ENCODE data around the gene HMGA1.
"Not testable (repeated sequence)": the region's sequence is repeated elsewhere in the genome, so short reads cannot be mapped to it uniquely, and the experiment has no call there.

HMGA1 gene

DNA sequence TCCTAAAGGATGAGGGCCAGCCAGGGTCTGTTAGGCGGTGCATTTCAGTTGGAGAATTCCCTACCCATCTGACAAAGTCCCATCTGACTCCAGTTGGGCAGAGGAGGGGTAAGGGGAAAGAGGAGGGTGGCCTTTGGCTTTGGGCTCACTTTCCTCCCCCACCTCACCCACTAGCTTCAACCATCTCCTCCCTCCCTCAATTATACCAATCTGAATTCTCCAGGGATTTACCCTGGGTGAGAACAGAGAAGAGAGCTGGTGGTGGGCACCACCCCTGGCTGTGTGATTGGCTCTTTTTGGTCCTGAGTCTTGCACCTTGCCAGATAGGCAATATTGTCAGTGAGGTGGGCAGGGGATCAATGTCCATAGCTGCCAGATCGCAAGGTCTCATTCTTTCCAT is 3.2 kb downstream of the HMGA1 start:
- DNase-seq, result no peak

DNA sequence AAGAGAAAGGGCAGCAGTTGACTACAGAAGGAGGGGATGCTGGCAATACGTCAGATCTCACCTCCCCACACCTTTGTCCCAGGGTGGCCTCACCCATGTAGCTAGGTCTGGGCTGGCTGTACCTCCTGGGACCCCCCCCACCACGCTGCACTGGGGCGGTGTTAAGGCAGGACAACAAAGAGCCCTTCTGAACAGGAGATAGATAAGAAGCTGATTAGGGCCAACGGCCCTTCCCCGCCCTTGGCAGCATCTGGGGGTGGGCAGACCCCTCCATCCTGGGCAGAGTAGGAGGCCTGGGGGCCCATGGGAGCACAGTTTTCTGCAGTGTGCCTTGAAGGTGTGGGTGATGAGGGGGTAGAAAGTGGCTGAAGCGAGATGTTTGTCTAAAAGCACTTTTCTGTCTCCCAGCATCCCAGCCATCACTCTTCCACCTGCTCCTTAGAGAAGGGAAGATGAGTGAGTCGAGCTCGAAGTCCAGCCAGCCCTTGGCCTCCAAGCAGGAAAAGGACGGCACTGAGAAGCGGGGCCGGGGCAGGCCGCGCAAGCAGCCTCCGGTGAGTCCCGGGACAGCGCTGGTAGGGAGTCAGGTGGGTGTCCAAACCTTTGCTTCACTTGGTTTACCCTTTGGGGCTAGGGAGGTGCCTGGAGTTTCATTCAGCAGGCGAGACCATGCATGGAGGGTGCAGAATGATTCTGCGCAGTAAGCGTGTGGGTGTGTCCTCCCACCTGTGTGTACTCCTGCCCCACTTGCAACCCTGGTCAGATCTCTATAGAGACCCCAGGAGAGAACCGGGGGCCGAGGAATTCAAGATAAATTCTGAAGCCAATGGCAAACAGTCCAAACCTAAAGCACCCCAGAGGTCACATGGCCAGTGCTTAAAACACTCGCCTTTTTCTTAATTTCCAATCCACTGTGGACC is 3.9 kb downstream of the HMGA1 start:
- no peak for DNase-seq

DNA sequence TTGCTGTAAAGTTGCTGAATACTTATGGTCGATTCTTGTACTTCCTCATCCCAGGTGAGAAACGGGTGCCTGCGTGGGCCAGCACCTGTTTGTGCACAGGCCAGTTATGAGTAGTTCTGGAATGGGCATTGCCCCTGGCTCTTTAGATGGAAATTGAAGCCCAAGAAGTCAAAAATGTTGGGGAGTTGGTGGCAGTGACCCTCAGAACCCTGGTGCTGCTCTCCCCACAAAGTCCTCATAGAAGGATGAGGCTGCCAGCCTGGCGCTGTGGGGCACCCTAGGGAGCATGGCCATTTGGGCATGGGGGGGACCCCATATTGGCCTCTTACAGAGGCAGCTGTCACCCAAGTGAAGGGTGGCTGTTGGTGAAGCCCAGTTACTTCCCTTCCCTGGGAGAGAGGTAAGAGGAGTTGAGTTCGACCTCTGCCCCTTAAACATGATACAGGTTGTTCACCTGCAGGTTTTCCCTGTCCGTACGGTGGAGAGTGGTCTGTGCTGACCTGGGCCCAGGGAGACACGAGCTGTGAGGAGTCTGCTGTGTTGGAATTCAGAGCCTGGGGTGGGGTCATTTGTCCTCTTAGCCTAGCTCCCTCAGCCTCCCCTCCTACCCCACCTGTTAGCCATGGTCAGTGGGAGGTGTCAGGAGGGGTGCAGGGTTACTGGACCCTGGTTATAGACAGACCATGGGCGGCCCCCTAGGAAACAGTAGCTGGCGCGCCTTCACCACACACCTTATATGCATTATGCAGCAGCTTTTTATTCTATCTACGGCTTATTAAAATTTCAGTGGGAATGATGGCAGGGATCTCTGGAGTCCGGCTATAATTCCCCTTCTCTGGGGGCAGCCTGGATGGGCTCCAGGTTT is 4.9 kb downstream of the HMGA1 start:
- no peak for DNase-seq

DNA sequence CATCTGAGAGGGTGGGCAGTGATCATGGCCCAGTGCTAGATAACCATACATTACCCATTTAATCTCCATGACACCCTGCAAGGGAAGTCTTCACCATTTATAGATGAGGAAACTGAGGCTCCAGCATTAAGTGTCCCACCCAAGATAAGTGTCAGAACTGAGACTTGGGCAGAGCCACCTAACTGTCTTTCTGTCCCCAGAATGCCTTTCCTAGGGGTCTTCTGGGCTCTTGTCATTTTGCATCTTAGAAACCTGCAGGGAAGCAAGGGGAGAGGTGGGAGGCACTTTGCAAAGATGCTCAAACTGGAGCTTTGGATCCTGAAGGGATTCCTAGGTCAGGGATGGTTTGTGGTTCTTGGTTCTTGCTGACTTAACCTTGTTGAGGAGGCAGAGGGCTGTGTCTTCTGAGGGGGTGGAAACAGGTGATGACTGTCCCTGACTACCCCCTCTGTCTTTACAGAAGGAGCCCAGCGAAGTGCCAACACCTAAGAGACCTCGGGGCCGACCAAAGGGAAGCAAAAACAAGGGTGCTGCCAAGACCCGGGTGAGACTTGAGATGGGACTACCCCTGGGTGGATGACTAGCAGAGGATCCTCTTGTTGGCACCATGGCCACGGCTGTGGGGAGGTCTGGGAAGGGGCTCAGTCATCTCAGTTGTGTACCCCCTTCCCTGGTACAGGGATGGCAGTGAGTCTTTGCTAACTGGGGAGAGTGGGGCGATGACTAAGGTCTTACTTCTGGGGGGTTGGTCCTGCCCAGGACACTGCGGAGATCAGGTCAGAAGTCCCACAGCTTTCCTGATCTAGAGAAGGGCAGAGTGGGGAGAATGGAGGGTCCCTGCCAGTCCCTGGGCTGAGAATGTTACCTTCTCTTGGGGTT is 5.8 kb downstream of the HMGA1 start:
- no peak for DNase-seq

DNA sequence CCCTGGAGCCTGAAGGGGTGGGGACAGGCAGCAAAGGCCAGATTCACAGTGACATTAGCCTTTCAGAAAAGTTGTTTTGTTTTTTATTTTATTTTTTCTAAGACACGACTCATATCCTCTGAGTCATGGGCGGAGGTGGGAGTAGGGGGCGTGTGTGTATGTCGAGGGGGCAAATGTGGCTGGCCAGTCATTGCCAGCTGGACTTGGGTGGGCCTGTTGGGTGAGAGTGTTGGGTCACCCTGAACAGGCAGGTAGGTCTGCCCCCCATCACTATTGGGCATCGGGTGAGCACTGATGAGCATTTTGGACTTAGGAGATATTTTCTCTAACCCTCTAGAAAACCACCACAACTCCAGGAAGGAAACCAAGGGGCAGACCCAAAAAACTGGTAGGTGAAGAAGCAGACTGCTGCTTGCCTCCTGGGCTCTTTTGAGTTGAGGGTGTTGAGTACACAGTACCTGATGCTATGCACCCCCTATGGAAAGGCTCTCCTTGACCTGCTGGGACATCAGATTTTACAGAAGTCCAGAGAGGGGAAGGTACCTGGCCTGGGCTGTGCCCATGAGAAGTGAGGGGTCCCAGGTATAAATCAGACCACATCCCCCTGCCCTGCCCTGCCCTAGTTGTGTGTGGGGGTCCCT is 6.6 kb downstream of the HMGA1 start:
- no peak for DNase-seq

DNA sequence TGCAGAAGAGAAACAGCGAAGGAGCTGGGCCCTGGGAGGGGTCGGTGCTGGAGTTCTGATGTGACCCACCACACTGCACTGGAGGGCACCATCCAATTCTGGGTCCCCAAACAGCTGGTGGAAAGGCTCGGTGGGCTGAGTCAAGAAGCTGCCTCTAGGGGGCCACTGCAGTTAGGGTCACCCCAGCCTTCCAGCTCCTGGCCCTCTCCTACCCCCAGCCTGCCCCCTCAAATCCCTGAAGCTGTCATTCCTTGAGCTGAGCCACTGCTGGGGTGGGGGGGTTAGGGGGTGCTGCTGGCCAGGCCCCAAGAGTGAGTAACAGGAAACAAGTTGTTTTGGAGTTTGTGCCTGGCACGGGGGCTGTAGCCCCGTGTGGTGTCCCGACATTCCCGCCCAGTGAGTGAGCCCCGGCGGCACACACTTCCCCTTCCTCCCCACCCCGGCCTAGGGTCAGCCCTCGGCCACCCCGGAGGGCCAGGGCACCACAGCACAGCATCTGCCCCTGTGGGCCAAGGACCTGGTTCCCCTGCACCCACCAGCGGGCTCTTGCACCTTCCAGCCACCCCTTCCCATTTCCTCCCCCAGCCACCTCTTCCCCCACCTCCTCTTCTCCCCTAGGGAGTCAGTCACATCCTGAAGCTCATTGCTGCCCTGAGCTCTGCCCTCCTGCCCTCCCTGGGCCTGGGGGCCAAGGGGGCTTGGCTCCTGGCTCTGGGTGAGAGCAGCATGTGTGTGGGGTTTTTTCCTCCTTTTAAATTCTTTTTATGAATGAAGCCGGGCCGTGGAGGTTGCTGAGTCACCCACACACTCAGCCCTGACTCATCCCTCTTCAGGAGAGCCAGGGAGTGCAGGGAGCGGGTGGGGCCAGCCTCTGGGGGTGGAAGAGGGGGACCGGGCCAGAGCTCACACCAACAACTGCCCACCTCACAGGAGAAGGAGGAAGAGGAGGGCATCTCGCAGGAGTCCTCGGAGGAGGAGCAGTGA is 7.5 kb downstream of the HMGA1 start:
- DNase-seq, result peak in 22 of 56 donors; percentile 15 to 73 (median 41)

DNA sequence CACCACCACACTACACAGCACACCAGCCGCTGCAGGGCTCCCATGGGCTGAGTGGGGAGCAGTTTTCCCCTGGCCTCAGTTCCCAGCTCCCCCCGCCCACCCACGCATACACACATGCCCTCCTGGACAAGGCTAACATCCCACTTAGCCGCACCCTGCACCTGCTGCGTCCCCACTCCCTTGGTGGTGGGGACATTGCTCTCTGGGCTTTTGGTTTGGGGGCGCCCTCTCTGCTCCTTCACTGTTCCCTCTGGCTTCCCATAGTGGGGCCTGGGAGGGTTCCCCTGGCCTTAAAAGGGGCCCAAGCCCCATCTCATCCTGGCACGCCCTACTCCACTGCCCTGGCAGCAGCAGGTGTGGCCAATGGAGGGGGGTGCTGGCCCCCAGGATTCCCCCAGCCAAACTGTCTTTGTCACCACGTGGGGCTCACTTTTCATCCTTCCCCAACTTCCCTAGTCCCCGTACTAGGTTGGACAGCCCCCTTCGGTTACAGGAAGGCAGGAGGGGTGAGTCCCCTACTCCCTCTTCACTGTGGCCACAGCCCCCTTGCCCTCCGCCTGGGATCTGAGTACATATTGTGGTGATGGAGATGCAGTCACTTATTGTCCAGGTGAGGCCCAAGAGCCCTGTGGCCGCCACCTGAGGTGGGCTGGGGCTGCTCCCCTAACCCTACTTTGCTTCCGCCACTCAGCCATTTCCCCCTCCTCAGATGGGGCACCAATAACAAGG is 8.5 kb downstream of the HMGA1 start:
- DNase-seq, result not testable (repeated sequence)

DNA sequence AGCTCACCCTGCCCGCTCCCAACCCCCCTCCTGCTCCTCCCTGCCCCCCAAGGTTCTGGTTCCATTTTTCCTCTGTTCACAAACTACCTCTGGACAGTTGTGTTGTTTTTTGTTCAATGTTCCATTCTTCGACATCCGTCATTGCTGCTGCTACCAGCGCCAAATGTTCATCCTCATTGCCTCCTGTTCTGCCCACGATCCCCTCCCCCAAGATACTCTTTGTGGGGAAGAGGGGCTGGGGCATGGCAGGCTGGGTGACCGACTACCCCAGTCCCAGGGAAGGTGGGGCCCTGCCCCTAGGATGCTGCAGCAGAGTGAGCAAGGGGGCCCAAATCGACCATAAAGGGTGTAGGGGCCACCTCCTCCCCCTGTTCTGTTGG is 9.1 kb downstream of the HMGA1 start:
- DNase-seq, result not testable (repeated sequence)

DNA sequence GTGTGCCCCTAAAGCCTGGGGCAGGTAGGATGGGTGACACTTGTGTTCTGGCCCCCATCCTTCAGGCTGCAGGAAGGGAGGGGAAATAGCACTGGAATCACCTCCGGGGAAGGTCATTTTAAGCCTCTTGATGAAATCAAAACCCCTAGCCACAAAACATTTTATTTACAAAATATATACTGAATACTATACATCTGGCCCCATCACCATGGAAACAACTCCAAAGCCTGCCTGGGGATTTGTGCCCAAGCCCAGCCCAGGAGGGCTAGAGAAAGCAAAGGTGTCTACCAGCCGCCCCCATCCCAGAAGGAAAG is 9.5 kb downstream of the HMGA1 start:
- no peak for DNase-seq

DNA sequence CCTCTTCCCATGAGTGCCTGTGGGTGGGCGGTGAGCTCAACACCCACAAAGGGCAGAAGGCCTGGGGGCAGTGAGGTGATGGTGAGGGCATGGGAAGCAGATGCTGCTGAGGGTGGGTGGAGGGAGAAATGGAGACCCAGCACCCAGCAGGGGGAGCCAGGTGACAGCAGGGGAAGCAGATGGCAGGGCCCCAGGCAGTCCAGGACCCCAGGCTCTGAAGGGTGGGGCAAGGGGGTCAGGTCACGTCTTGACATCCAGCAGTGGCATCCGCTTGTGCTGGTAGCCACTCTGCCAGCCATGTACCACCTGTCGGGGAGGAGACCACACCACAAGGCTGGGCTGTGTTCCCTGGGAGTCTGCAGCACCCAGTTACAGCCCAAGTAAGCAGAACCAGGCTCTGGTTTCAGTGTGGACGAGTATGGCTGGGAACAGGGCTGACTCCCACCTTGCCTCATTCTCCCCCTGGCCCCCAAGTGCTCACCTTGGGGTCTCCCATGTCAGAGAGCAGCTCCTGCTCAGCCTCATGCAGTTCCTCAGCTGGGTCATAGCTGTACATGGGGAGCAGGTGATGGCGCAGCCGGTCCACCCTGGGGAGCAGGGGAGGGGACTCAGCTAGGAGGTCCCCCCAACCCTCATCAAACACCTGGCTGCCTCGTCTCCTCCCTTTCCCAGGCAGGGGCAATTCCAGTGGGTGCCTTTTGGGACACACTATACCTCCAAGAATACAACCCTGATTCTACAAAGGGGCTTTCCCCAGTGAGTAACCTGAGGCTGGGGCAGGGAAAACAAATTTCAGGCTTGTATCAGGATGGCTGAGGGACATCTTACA is 10.1 kb downstream of the HMGA1 start:
- peak in 4 of 56 donors; percentile 17 to 34 (median 21) for DNase-seq

DNA sequence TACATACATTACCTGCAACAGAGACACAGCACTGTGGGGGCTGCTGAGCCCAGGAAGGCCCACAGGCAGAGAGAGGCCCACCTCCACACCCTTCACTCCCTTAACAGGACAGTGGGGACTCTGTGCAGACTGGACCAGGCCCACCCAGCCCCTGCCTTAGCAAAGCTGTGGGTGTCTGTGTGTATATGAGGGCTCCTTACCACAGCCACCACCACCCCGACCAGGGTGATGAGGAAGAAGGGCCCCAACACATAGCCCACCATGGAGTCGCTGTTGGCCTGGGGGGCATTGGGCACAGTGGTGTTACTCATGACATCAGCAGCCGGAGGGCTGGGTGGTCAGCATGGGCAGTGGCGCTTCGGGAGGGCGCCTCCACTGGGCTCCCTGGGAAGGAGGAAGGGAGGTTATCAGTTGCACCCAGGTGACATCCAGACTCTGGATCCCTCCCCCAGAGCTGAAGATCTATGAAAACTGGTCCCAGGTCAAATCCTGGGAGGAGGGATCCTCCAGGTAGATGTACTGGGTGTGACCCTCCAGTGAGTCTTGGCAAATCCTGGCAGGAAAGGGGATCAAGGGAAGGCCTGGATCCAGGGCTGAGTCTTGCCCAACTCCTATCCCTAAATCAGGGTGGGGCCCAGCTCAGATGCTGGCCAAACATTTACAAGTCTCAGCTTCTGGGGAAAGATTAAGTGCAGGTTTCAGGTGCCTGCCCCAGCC is 11.0 kb downstream of the HMGA1 start:
- no peak for DNase-seq

DNA sequence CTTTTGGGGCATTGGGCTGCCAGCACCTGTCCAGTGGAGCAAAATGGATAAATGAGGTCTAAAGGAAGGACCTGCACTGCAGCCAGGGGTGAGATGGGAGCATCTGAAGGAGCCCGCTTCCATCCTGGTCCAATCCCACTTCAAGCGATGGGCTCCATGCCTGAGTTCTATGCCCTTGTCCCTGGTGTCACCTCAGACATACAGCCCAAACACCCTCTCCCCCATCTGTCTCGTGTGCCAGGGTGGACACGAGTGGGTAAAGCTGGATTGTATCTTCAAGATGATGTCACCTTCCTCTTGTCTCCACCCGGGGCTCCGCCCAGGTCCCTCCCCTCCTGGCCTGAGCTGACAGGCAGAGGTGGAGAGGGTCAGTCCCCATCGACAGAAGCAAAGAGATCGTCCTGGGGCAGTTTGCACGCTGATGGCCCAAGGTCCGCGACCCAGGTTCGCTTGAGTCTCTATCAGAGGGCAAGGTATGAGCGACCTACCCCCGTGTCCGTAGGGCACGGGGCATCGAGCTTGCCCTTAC is 11.6 kb downstream of the HMGA1 start:
- DNase-seq, result peak in 19 of 56 donors; percentile 27 to 81 (median 50)

DNA sequence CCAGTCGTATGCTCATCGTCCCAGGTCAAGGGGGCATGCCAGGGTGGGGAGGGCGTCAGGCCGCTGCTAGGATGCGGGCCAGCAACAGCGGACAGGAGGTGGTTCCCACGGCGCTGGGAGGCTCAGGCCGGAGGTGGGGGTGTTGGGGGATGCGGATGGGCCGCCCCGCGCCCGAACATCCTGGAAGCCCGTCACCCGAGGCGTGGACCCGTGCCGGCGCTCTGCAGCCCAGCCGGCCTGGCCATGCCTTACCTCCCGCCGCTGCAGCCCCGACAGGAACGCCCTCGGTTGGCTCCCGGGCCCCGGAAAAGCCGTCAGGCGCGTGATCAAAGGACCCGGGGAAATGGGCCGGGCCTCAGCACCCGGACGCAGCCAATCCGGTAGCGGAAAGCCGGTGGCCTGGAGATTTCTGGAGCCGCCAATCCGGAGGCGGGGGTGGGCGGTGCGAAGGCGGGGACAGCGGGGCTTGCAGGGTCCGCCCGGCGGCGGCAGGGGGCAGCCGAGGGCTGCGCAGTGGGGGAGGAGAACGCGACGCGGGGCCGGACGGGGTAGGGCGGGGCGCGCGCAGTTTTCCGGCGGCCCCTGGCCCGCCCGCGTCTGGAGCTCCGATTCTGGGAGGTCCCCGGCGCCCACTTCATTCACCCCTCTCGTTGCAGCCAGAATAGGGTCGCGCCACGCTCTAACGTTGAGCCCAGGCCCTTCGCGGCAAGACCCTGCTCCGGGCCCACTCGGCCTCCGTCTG is 12.2 kb downstream of the HMGA1 start, which contains the start of gene SMIM29:
TSS of gene SMIM29 (minus strand) at position 280 of the 742 bp plus-strand sequence. CDS start 1,215 bp downstream, outside the sequence.
- DNase-seq, result peak; percentile 77 to 99 (median 96)

DNA sequence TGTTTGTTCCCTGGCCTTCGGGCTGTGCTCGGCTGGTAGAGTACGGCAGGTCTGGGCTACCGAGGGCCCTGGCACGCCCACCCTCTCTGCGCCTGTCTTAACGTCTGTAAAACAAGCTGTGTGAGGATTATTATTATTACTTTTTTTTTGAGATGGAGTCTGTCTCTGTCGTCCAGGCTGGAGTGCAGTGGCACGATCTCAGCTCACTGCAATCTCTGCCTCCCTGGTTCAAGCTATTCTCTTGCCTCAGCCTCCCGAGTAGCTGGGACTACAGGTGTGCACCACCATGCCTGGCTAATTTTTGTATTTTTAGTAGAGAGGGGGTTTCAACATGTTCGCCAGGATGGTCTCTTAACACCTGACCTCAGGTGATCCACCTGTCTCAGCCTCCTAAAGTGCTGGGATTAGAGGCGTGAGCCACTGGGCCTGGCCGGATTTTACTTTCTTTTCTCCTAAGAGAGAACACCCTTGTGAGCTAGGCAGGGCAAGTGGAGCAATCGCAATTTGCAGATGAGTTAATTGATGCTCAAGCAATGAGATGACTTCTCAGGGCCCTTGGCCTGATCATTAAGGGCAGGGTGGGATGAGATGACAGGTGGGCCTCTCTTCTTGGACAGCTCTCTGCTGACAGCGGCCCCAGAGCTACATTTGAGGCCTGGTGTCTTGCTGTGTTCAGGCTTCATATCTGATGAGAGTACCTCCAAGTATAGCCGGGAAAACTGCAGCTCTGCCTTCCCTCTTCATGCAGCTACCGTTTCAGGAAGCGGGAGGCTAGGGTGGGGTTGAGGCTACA is 13.0 kb downstream of the HMGA1 start:
- no peak for DNase-seq

DNA sequence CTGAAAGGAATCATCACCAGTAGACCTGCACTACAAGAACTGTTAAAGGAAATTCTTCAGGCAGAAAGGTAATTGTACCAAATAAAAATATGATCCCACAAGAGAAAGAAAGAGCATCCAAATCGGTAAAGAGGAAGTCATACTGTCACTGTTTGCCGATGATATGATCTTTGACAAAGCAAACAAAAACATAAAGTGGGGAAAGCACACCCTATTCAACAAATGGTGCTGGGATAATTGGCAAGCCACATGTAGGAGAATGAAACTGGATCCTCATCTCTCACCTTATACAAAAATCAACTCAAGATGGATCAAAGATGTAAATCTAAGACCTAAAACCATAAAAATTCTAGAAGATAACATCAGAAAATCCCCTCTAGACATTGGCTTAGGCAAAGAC is 15.7 kb downstream of the HMGA1 start:
- not testable (repeated sequence) for DNase-seq

Data from amygdala (tissue), 56 donors.